Stomach (tissue), 4 donors: ENCODE measurements around the gene FBXO44.

ENCODE experiments used
- CTCF ChIP-seq, 7 experiments: fragments of 450-650 bp in 4 of 7; fragments of 200-600 bp in 3 of 7; sonication (generic) in 3 of 7; IDR thresholded peaks; one replicate each; pipeline ENCODE4 v1.5.1; 2016 to 2019; ENCODE audit warnings: antibody characterized with exemption in 7 of 7, control low read depth in 2 of 7, mild to moderate bottlenecking in 1 of 7
- EP300 ChIP-seq: sonication (generic); formaldehyde crosslinking; IDR thresholded peaks from one replicate; pipeline ENCODE4 v1.6.1; 2017; ENCODE audit warnings: antibody characterized with exemption
- POLR2A ChIP-seq, 4 donors: fragments of 450-650 bp; IDR thresholded peaks; one replicate each; pipeline ENCODE4 v1.6.1; 2016; ENCODE audit warnings: antibody characterized with exemption in 4 of 4, control low read depth in 2 of 4, mild to moderate bottlenecking in 1 of 4, moderate library complexity in 1 of 4
- POLR2AphosphoS5 ChIP-seq, 3 donors: sonication (generic); formaldehyde crosslinking; IDR thresholded peaks; one replicate each; pipeline ENCODE4 v1.6.1; 2016; ENCODE audit warnings: antibody characterized with exemption in 3 of 3

GRCh38 chr1:11620924-11621323 lies 33.8 kb upstream of the FBXO44 start:
- TF ChIP-seq CTCF (IDR thresholded peaks at IDR 0.05) (no peak), POLR2AphosphoS5 (IDR thresholded peaks at IDR 0.05) (no peak), POLR2A (IDR thresholded peaks at IDR 0.05) (no peak), EP300 (no peak)
